Loucy (cell line): ENCODE data around the gene ADM.

Source experiments
- H2AFZ ChIP-seq: fragments of 200-600 bp; sonication (generic); 2 replicates; pipeline ENCODE4 v1.6.0; 2016; ENCODE audit warnings: antibody characterized with exemption, mild to moderate bottlenecking, low read length, moderate library complexity
- H3F3A ChIP-seq: fragments of 200-600 bp; 2 replicates; pipeline ENCODE4 v1.6.0; 2016; ENCODE audit warnings: antibody characterized with exemption, low read depth, mild to moderate bottlenecking
- H3K27me3 ChIP-seq: fragments of 200-600 bp; sonication (generic); 2 replicates; pipeline ENCODE4 v1.6.1; 2014; ENCODE audit warnings: low read length, mild to moderate bottlenecking; ENCODE audit not compliant: insufficient read depth, poor library complexity, severe bottlenecking
- H3K36me3 ChIP-seq: fragments of 200-600 bp; sonication (generic); 2 replicates; pipeline ENCODE4 v1.6.1; 2016; ENCODE audit warnings: low read length; ENCODE audit not compliant: insufficient read depth
- H3K4me1 ChIP-seq: fragments of 200-600 bp; sonication (generic); 2 replicates; pipeline ENCODE4 v1.5.1; 2014; ENCODE audit warnings: low read length, mild to moderate bottlenecking; ENCODE audit not compliant: insufficient read depth, poor library complexity, severe bottlenecking
- H3K4me2 ChIP-seq: fragments of 200-600 bp; sonication (generic); 2 replicates; pipeline ENCODE4 v1.6.0; 2014; ENCODE audit warnings: antibody characterized with exemption, low read length, low read depth, mild to moderate bottlenecking; ENCODE audit not compliant: poor library complexity, severe bottlenecking
- H3K4me3 ChIP-seq: fragments of 200-600 bp; sonication (generic); 2 replicates; pipeline ENCODE4 v1.5.1; 2014; ENCODE audit warnings: low read length, mild to moderate bottlenecking, mixed read lengths; ENCODE audit not compliant: poor library complexity, severe bottlenecking
- H3K79me2 ChIP-seq: fragments of 200-600 bp; sonication (generic); 2 replicates; pipeline ENCODE4 v1.6.1; 2014; ENCODE audit warnings: low read length; ENCODE audit not compliant: insufficient read depth
- H3K9ac ChIP-seq: fragments of 200-600 bp; sonication (generic); 2 replicates; pipeline ENCODE4 v1.6.0; 2014; ENCODE audit warnings: mild to moderate bottlenecking, low read depth, low read length, moderate library complexity; ENCODE audit not compliant: poor library complexity, severe bottlenecking
- H3K9me2 ChIP-seq: fragments of 200-600 bp; sonication (generic); replicated peaks from 2 replicates; pipeline ENCODE4 v1.6.1; 2016; ENCODE audit warnings: low read depth, low read length, mixed read lengths
- H3K9me3 ChIP-seq: fragments of 200-600 bp; sonication (generic); 2 replicates; pipeline ENCODE4 v1.6.1; 2014; ENCODE audit warnings: mild to moderate bottlenecking, antibody characterized with exemption, low read length, low read depth; ENCODE audit not compliant: insufficient read depth
- H4K20me1 ChIP-seq: fragments of 200-600 bp; sonication (generic); 2 replicates; pipeline ENCODE4 v1.6.0; 2014; ENCODE audit warnings: antibody characterized with exemption, low read length, mild to moderate bottlenecking; ENCODE audit not compliant: insufficient read depth, poor library complexity, severe bottlenecking
- EZH2phosphoT487 ChIP-seq: fragments of 200-600 bp; IDR thresholded peaks from 2 replicates; pipeline ENCODE4 v1.6.1; 2018; ENCODE audit warnings: antibody characterized with exemption, mild to moderate bottlenecking, moderate library complexity, borderline replicate concordance
- TF ChIP-seq, protein P1 (sequence below): fragments of 200-600 bp; sonication (generic); conservative IDR thresholded peaks from 2 replicates; pipeline ENCODE4 v1.5.1; 2014; ENCODE audit warnings: mild to moderate bottlenecking, antibody characterized with exemption, low read length

The ADM gene

DNA sequence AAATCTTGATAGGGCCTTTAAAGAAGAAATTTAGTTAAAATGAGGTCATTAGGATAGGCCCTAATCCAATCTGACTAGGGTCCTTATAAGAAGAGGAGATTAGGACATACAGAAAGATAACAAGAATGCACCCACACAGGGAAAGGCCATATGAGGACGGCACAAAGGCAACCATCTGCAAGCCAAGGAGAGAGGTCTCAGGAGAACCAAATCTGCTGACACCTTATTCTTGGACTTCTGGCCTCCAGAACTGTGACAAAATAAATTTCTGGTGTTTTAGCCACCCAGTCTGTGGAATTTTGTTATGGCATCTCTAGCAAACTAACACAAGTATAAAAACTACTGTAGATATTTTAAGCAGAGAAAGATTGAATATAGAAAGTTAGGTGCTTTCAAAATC lies 28.6 kb downstream of the ADM start:
- Histone ChIP-seq H3K4me2 (no peak overlapping the region), H3F3A (no peaks in the 10 kb centered on the region), H3K9me2 (no peaks in the 10 kb centered on the region), H3K9me3 (no peaks in the 10 kb centered on the region), H3K27me3 (no peaks in the 10 kb centered on the region), H3K9ac (no peak overlapping the region), H3K79me2 (no peaks in the 10 kb centered on the region), H4K20me1 (no peaks in the 10 kb centered on the region), H3K36me3 (no peaks in the 10 kb centered on the region), H2AFZ (no peak overlapping the region), H3K4me1 (peaks cover 6% of the 10 kb centered on the region), H3K4me3 (no peak overlapping the region)
- TF ChIP-seq, protein P1, sequence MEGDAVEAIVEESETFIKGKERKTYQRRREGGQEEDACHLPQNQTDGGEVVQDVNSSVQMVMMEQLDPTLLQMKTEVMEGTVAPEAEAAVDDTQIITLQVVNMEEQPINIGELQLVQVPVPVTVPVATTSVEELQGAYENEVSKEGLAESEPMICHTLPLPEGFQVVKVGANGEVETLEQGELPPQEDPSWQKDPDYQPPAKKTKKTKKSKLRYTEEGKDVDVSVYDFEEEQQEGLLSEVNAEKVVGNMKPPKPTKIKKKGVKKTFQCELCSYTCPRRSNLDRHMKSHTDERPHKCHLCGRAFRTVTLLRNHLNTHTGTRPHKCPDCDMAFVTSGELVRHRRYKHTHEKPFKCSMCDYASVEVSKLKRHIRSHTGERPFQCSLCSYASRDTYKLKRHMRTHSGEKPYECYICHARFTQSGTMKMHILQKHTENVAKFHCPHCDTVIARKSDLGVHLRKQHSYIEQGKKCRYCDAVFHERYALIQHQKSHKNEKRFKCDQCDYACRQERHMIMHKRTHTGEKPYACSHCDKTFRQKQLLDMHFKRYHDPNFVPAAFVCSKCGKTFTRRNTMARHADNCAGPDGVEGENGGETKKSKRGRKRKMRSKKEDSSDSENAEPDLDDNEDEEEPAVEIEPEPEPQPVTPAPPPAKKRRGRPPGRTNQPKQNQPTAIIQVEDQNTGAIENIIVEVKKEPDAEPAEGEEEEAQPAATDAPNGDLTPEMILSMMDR, result no peak
- no peak for TF ChIP-seq EZH2phosphoT487

DNA sequence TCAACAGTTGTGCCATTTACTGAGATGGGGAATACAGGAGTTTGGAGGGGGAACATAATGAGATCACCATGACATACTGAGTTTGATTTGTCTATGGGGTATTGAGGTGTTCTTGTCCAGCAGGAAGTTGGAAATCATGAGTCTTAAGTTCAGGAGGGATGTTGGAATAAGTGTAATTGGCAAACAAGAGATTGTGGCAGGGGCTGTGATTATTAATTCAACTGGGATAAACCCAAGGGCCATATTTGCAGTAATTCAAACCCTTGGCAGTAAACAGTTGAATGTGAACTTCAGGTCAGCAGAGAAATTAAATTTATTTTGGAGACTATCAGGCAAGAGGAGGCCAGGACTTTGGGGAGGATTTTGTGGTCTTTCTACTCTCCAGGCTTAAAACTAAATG lies 33.4 kb downstream of the ADM start:
- Histone ChIP-seq H3K79me2 (no peaks in the 10 kb centered on the region), H3F3A (no peaks in the 10 kb centered on the region), H3K36me3 (no peaks in the 10 kb centered on the region), H3K4me1 (no peaks in the 10 kb centered on the region), H3K9ac (no peak overlapping the region), H3K4me3 (no peak overlapping the region), H3K9me3 (no peaks in the 10 kb centered on the region), H2AFZ (no peak overlapping the region), H3K9me2 (no peaks in the 10 kb centered on the region), H3K27me3 (no peaks in the 10 kb centered on the region), H3K4me2 (no peak overlapping the region), H4K20me1 (no peaks in the 10 kb centered on the region)
- TF ChIP-seq EZH2phosphoT487, result no peak

DNA sequence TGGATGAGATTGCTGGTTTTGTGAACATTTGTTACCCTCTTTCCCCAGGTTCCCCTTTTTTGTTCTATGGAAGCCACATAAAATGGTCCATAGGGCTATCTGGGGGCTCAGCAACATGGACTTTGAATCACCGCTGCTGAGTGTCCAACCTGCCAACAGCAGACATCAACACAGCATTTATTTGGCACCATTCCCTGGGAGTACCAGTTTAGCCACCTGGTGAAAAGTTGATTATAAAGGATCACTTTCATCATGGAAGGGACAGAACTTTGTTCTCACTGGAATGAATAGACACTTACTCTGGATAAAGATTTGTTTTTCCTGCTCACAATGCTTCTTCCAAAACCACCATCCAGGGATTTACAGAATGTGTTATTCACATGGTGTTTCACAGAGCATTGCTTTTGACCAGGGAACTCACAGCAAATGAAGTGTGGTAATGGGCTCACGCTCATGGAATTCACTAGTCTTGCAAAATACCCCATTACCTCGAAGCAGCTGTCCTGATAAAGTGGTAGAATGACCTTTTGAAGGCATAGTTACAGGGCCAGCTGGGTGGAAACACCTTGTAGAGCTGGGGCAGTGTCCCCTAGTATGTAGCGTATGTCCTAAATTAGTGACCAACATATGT lies 43.9 kb downstream of the ADM start:
- TF ChIP-seq, protein P1, result no peak
- no peak for TF ChIP-seq EZH2phosphoT487
- Histone ChIP-seq H3F3A (no peaks in the 10 kb centered on the region), H3K9ac (no peak overlapping the region), H3K36me3 (no peaks in the 10 kb centered on the region), H3K4me2 (no peak overlapping the region), H3K4me3 (no peak overlapping the region), H3K9me2 (no peaks in the 10 kb centered on the region), H4K20me1 (no peaks in the 10 kb centered on the region), H3K27me3 (no peaks in the 10 kb centered on the region), H2AFZ (no peak overlapping the region), H3K9me3 (no peaks in the 10 kb centered on the region), H3K79me2 (no peaks in the 10 kb centered on the region), H3K4me1 (no peaks in the 10 kb centered on the region)

DNA sequence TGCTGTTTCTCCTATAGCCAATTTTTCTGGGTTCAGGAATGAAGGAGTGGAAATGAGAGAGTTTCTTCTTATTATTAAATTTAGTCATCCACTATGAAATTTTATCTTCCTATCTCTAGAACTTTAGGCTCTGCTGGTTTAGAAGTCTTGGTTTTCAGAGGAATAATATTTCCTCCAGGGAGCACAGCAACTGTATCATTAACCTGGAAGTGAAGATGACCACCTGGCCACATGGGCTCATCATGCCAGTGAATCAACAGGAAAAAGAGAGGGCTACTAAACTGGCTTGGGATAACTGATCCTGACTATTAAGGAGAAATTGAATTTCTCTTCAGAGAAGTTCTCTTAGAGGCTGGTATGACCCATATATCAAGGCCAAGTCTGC lies 44.4 kb downstream of the ADM start:
- H3K9ac ChIP-seq, result no peak overlapping the region
- no peak overlapping the region for H2AFZ ChIP-seq
- no peaks in the 10 kb centered on the region for H4K20me1 ChIP-seq
- H3K27me3 ChIP-seq, result no peaks in the 10 kb centered on the region
- peaks cover 1% of the 10 kb centered on the region for H3K4me1 ChIP-seq
- no peaks in the 10 kb centered on the region for H3K9me3 ChIP-seq
- H3K4me2 ChIP-seq, result no peak overlapping the region
- H3K36me3 ChIP-seq, result no peaks in the 10 kb centered on the region
- H3K79me2 ChIP-seq, result no peaks in the 10 kb centered on the region
- H3K4me3 ChIP-seq, result no peak overlapping the region
- no peaks in the 10 kb centered on the region for H3K9me2 ChIP-seq
- H3F3A ChIP-seq, result no peaks in the 10 kb centered on the region
- TF ChIP-seq, protein P1, result no peak
- no peak for TF ChIP-seq EZH2phosphoT487
